ENCODE measurements around the gene ETV3.
"Not testable (repeated sequence)": the region's sequence is repeated elsewhere in the genome, so short reads cannot be mapped to it uniquely, and the experiment has no call there.

Gene ETV3

DNA sequence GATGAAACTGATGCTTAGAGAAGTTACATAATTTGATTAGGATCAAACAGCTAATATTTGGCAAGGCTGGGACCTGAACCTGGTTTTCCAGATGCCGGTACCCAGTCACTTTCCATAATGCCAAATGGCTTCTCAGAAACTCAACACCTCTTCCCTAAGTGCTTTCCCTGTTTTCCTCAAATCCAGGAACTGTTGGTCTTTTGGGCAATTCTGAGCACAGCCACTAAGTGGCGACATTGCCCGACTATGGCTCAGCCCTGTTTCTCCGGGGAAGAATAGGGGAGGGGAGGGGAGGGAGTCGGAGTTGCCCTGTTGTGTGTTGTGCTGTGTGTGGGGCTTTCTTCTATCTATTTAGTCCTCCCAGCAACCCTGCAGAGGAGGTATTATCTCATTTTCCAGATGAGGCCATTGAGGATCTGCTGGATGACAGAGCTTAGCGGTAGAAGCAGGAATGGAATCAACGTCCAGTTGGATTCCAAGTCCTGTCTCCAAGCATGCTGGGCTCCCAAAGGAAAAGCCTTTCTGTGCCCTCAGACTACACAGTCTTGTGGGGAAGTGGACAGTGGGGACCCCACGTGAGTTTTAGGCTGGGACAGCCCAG, 33.8 kb upstream of the ETV3 start:
- not testable (repeated sequence) for ATAC-seq (replicated peaks); H3K4me1 Mint-ChIP-seq (ENCODE audit: low read depth in 2 of 2); H3K4me3 Mint-ChIP-seq; H3K36me3 Mint-ChIP-seq (ENCODE audit: insufficient read depth); H3K9me3 Mint-ChIP-seq; DNase-seq
- peak overlapping the region in 1 of 2 donors; percentile 20 for H3K27ac Mint-ChIP-seq
- H3K27me3 Mint-ChIP-seq = peaks cover 54 to 85% of the 10 kb centered on the region in 2 donors

DNA sequence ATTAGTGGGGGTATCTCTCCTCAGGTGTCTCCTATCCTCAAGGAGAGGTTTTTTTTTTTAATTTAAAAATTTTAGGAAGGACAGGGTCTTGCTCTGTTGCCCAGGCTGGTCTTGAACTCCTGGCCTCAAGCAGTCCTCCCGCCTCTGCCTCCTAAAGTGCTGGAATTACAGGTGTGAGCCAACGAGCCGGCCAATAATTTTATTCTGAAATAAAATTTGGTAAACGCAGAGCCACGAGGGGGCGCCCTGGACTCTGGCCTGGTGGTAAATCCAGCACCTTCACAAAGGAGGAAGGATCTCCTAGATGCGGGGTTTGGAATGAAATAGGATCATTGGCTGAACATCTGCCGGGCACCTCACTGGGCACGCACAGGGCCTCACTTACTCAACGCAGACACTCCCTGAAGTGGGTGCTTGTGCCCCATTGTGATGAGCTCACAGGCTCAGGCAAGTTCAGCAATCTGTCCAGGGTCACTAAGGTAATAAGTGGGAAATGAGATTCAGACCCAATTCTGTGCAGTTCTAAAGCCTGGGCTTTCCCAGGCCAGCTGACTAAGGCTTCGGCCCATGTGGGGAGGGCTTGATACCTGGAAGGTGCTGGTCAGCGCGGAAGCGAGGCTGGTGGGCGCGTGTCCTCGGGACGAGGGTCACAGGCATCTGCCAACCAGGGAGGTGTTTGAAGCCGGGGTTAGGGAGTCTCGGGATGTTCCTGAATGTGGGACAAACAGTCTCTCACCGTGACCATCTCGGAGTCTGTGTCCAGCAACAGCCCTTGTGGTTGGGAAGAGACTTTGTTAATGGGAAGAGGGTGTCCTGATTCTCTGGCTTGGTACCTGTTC, 32.7 kb upstream of the ETV3 start:
- Mint-ChIP-seq H3K9me3 (no peaks in the 10 kb centered on the region), H3K4me1 (ENCODE audit: low read depth in 2 of 2) (peaks cover 0 to 3% of the 10 kb centered on the region in 2 donors), H3K4me3 (no peak overlapping the region), H3K27ac (peak overlapping the region in 1 of 2 donors; percentile 20), H3K27me3 (peaks cover 45 to 77% of the 10 kb centered on the region in 2 donors), H3K36me3 (ENCODE audit: insufficient read depth) (no peaks in the 10 kb centered on the region)
- ATAC-seq (replicated peaks) (no peak), DNase-seq (peak in 2 of 3 experiments; percentile 27 to 40)

DNA sequence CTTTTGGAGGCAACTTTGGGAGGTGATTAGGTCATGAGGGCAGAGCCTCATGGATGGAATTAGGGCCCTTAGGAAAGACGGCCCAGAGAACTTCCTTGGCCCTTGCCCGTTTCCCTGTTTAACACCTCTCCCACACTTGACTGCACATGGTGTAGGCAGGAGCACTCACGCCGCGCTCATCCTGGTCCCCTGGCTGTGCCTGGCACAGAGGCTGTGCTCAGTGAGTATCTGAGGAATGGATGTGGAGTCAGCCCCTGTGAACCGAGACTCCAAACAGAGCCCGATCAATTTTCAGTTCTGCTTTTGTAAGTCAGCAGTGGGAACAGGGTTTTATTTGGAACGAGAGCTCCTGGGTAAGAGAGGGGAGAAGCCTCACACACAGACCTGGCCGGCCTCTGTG, 29.8 kb upstream of the ETV3 start:
- Mint-ChIP-seq H3K36me3 (ENCODE audit: insufficient read depth) (no peaks in the 10 kb centered on the region), H3K4me1 (ENCODE audit: low read depth in 2 of 2) (peaks cover 6 to 8% of the 10 kb centered on the region in 2 donors), H3K27me3 (peaks cover 42 to 77% of the 10 kb centered on the region in 2 donors), H3K9me3 (no peaks in the 10 kb centered on the region), H3K27ac (no peak overlapping the region), H3K4me3 (no peak overlapping the region)
- no peak for DNase-seq
- ATAC-seq (replicated peaks) = no peak

DNA sequence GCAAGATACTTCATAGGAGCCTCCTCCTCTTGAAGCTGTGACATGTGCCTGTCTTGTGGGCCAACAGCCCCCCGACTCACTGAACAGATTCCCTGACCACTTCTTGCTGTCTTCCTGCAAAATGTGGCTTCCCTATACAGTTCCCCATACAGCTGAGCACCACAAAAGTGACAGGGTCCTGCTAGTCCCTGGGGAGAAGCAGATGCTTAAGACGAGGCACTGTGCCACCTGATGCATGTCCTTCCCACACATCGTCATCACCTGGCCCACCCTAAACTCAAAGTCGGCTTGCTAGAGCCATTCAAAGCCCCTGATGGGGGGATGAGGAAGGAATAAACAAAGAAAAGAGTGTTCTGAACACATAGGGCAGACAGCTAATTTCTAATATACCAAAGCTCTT, 29.2 kb upstream of the ETV3 start:
- no peaks in the 10 kb centered on the region for H3K36me3 Mint-ChIP-seq (ENCODE audit: insufficient read depth)
- no peaks in the 10 kb centered on the region for H3K9me3 Mint-ChIP-seq
- no peak overlapping the region for H3K27ac Mint-ChIP-seq
- peaks cover 6 to 8% of the 10 kb centered on the region in 2 donors for H3K4me1 Mint-ChIP-seq (ENCODE audit: low read depth in 2 of 2)
- H3K4me3 Mint-ChIP-seq = no peak overlapping the region
- no peak for DNase-seq
- H3K27me3 Mint-ChIP-seq = peaks cover 39 to 73% of the 10 kb centered on the region in 2 donors
- no peak for ATAC-seq (replicated peaks)

DNA sequence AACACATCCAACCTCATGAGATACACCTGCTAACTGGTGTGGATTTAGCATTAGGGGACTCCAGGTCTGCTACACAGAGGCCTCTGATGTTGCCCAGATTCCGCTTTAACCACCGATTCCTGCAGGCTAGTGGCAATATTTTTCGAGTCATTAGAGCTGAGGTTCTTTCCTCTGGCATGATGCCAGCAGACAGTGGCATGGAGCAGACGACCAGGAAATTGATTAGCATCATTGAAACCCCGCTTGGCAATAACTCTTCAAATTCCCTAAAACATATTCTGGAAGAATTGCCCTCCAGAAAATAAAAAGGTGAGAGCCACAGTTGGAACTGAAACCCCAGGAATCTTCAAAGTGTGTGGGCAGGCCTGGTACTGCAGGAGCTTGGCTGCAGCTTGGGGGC, 28.4 kb upstream of the ETV3 start:
- H3K9me3 Mint-ChIP-seq = no peaks in the 10 kb centered on the region
- H3K27me3 Mint-ChIP-seq = peaks cover 36 to 71% of the 10 kb centered on the region in 2 donors
- peaks cover 6 to 8% of the 10 kb centered on the region in 2 donors for H3K4me1 Mint-ChIP-seq (ENCODE audit: low read depth in 2 of 2)
- no peak overlapping the region for H3K27ac Mint-ChIP-seq
- ATAC-seq (replicated peaks) = no peak
- no peak for DNase-seq
- H3K4me3 Mint-ChIP-seq = no peak overlapping the region
- no peaks in the 10 kb centered on the region for H3K36me3 Mint-ChIP-seq (ENCODE audit: insufficient read depth)

DNA sequence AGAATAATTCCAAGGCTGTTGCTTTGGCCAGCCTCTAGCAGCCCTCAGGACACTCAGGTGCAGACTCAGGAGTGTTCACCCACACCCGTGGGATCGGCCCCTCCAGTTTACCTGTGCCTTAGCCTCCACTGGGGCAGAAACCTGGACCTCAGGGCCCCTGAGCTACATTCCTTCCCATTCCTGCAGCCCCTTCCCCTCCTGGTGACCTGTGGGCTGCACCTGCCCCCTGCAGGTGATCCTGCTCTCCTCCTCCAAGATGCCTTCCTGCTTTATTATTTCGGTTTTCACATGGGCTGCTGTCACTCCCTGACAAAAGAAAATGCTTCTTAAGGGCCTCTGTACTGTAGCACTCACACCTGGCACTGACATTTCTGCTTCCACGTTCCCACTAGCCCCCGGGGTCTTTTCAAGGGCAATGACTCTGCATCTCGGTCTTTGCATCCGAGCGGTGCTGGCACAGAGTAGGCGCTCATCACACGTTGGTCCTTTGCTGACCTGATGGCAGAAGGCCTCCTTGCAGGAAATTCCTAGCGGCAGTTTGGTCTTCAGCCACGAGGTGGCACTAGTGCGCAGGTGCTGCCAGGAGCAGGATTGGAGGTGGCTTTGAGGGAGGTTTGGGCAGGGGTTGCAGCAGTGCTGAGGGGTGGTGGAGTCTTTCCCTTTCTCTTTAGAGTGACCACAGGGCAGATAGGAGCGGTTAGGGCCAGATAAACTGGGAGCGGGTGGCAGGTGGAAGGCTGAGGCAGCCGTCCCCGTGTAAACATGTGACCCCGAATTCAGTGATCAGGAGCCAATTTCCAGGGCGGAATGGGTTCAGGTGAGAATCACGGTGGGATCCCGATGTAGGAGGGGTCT, 25.3 kb upstream of the ETV3 start:
- Mint-ChIP-seq H3K9me3 (no peaks in the 10 kb centered on the region), H3K27ac (peak overlapping the region in 1 of 2 donors; percentile 11), H3K36me3 (ENCODE audit: insufficient read depth) (no peaks in the 10 kb centered on the region), H3K4me3 (peak overlapping the region in 1 of 2 donors; percentile 47), H3K27me3 (peaks cover 23 to 68% of the 10 kb centered on the region in 2 donors), H3K4me1 (ENCODE audit: low read depth in 2 of 2) (peaks cover 6 to 7% of the 10 kb centered on the region in 2 donors)
- peak; percentile 70 to 83 (median 71) for DNase-seq
- peak; percentile 66 for ATAC-seq (replicated peaks)

DNA sequence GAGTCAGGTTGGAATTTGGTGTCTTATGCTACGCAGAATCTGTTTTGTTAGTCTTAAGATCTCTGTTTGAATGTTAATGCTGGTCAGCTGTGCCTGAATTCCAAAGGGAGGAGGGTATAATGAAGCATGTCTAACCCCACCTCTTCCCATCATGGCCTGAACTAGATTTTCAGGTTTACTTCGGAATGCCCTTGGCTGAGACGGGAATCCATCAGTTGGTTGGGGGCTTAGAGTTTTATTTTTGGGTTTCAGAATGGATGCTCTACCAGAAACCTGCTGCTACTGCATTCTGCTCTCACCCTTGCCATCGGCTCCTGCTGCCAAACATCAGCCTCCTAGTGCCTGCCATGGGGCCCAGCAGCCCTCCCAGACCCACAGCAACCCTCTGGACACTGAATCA, 24.1 kb upstream of the ETV3 start:
- Mint-ChIP-seq H3K27ac (no peak overlapping the region), H3K27me3 (peaks cover 27 to 66% of the 10 kb centered on the region in 2 donors), H3K4me1 (ENCODE audit: low read depth in 2 of 2) (peaks cover 6 to 7% of the 10 kb centered on the region in 2 donors), H3K9me3 (no peaks in the 10 kb centered on the region), H3K36me3 (ENCODE audit: insufficient read depth) (no peaks in the 10 kb centered on the region), H3K4me3 (no peak overlapping the region)
- DNase-seq = no peak
- ATAC-seq (replicated peaks) = no peak

DNA sequence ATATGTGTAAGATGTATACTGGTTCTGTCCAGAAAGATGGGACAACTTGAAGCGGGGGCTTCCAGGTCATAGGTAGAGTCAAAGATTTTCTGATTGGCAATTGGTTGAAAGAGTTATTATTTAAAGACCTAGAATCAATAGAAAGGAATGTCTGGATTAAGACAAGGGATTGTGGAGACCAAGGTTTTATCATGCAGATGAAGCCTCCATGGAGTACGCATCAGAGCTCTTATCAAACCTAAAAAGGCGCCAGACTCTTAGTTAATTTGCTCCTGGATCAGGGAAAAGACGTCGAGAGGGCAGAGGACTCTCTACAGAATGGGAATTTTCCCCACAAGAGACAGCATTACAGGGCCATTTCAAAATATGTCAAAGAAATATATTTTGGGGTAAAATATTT, 23.7 kb upstream of the ETV3 start:
- Mint-ChIP-seq H3K4me3 (no peak overlapping the region), H3K9me3 (no peaks in the 10 kb centered on the region), H3K36me3 (ENCODE audit: insufficient read depth) (no peaks in the 10 kb centered on the region), H3K27me3 (peaks cover 24 to 66% of the 10 kb centered on the region in 2 donors), H3K27ac (no peak overlapping the region), H3K4me1 (ENCODE audit: low read depth in 2 of 2) (peaks cover 6 to 7% of the 10 kb centered on the region in 2 donors)
- no peak for ATAC-seq (replicated peaks)
- no peak for DNase-seq

DNA sequence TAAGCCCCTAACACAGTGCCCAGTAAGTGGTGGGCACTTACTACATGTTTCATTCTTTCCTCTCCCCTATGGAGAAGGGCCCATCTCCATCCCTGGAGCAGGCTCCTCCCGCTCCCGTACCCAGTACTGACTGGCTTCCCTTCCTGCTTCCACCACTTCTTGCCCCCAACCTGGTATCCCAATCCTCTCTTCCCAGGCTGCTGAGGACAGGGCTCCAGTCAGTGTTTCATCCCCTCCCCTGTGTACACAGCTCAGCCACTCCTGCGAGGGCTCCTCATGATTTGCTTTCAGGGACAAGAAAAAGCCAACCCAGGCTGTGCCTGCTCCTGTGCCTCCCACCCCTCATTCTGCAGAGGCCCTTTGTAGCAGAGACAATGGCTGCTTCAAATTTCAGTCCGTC, 20.8 kb upstream of the ETV3 start:
- Mint-ChIP-seq H3K27me3 (peaks cover 26 to 60% of the 10 kb centered on the region in 2 donors), H3K9me3 (no peaks in the 10 kb centered on the region), H3K36me3 (ENCODE audit: insufficient read depth) (no peaks in the 10 kb centered on the region), H3K4me3 (no peak overlapping the region), H3K4me1 (ENCODE audit: low read depth in 2 of 2) (peaks cover 13 to 16% of the 10 kb centered on the region in 2 donors), H3K27ac (peak overlapping the region in 1 of 2 donors; percentile 21)
- DNase-seq (no peak), ATAC-seq (replicated peaks) (no peak)

DNA sequence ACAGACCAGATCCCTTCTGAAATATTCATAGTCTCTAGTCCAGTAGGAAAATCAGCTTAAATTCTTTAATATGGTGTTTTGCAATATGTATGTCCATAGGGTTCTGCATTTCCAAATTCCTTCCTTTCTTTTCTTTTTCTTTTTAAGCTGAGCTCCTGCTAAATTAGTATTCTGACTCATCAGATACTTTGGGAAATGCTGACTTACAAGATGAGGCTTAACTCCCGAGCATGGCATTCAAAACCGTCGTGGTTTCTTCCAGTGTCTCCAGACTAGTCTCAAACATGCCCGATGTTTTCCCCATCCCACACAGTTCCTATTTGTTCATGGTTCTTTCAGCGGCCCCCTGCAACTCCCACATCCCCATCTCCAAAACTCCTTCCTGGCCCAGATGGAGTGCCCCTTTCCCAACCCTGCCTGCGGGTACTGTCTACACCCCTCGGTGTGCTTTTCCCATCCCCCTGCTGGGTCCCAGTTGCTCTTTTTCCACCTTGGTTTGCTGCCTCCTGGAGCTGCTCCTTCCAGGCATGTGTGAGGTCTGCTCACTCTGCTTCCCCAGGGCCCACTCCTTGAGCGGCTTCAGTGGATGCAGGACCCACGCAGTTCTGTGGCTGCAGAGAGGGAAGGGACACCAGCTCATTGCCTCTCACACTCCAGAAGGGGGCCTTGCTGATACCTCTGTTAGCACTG, 19.5 kb upstream of the ETV3 start:
- DNase-seq (no peak), ATAC-seq (replicated peaks) (no peak)
- Mint-ChIP-seq H3K27ac (no peak overlapping the region), H3K4me1 (ENCODE audit: low read depth in 2 of 2) (peaks cover 16% of the 10 kb centered on the region in 2 donors), H3K4me3 (no peak overlapping the region), H3K9me3 (no peaks in the 10 kb centered on the region), H3K27me3 (peaks cover 19 to 51% of the 10 kb centered on the region in 2 donors), H3K36me3 (ENCODE audit: insufficient read depth) (no peaks in the 10 kb centered on the region)

DNA sequence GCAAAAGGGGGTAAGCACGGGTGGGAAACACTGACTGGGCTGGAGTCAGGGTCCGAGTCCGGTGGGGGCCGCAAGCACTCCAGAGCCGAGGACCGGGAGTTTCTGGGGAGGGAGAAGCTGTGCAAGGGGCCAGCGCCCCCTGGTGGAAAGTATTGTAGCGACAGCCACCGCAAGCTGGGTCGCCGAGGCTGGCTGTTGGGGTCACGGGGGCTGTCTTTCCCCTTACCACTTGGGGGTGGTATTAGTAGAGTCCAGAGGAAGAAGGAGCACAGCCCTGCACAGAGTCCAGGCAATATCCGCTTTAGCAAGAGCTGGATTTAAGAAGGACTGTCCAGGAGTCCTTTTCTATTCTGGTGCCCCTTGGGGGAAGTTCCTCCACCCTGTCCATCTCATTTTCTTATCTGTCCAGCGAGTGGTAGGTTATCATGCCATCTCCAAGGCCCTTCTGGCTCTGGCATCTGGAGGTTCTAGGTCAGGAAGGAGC, 17.9 kb upstream of the ETV3 start:
- peak; percentile 87 for ATAC-seq (replicated peaks)
- peaks cover 16% of the 10 kb centered on the region in 2 donors for H3K4me1 Mint-ChIP-seq (ENCODE audit: low read depth in 2 of 2)
- H3K4me3 Mint-ChIP-seq = peak overlapping the region in 1 of 2 donors; percentile 30
- peaks cover 19 to 45% of the 10 kb centered on the region in 2 donors for H3K27me3 Mint-ChIP-seq
- H3K36me3 Mint-ChIP-seq (ENCODE audit: insufficient read depth) = peaks cover 3% of the 10 kb centered on the region
- H3K9me3 Mint-ChIP-seq = no peaks in the 10 kb centered on the region
- DNase-seq = peak; percentile 75 to 78 (median 76)
- no peak overlapping the region for H3K27ac Mint-ChIP-seq

DNA sequence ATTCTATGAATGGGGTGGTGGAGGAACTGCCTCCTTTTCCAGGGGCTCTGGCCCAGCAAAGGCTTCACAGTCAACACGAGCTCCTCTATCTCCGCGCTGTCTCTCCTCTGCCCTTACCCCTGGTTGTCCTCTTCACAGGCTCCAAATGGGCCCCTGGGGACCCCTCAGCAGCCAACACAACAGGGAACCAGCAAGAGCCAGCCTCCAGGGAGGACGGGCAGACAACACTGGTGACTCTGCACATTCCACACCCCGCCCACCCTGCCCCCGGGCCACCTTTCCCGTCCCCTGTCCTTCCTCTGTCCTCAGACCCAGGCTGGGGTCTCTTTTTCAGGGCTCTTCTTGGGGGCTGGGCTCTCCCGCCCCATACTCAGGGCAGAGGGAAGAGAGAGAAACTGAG, 17.5 kb upstream of the ETV3 start:
- Mint-ChIP-seq H3K4me1 (ENCODE audit: low read depth in 2 of 2) (peaks cover 16% of the 10 kb centered on the region in 2 donors), H3K27ac (no peak overlapping the region), H3K4me3 (peak overlapping the region in 1 of 2 donors; percentile 30), H3K9me3 (no peaks in the 10 kb centered on the region), H3K27me3 (peaks cover 19 to 42% of the 10 kb centered on the region in 2 donors), H3K36me3 (ENCODE audit: insufficient read depth) (peaks cover 3% of the 10 kb centered on the region)
- DNase-seq = no peak
- ATAC-seq (replicated peaks) = peak; percentile 8

All from effector memory CD8-positive, alpha-beta T cell (primary cell).